Measurements from ENCODE around the gene MORN3.

- TF ChIP-seq POLR2A (IDR thresholded peaks at IDR 0.05; ENCODE audit: low read length) (no peak), CBX8 (IDR thresholded peaks at IDR 0.05) (no peak), CTCF (IDR thresholded peaks at IDR 0.05) (no peak), ESRRA (IDR thresholded peaks at IDR 0.05; ENCODE audit: borderline replicate concordance, low read length) (no peak), MYC (IDR thresholded peaks at IDR 0.05; ENCODE audit: borderline replicate concordance, low read length) (no peak), HDAC2 (IDR thresholded peaks at IDR 0.05) (no peak), KDM5A (IDR thresholded peaks at IDR 0.05) (no peak), ZSCAN20 (CRISPR knock-in tag; IDR thresholded peaks at IDR 0.05) (no peak), RAD21 (conservative IDR thresholded peaks at IDR 0.05 in 1 of 2, IDR thresholded peaks at IDR 0.05 in 1 of 2) (no peak), RCOR1 (IDR thresholded peaks at IDR 0.05; ENCODE audit: low read depth, low read length) (no peak), E2F6 (IDR thresholded peaks at IDR 0.05; ENCODE audit: borderline replicate concordance, low read depth) (no peak)
Measured at GRCh38 chr12:121600702-121601336, 68.6 kb downstream of the MORN3 start.
